GM21825 (cell line): ENCODE data around the gene BOK.

Source experiments
- ATAC-seq: cut with Tn5 transposase; IDR thresholded peaks from one replicate; pipeline ENCODE4 v1.9.1; 2021; ENCODE audit warnings: mild to moderate bottlenecking, moderate library complexity; ENCODE audit not compliant: unreplicated experiment

BOK gene

DNA sequence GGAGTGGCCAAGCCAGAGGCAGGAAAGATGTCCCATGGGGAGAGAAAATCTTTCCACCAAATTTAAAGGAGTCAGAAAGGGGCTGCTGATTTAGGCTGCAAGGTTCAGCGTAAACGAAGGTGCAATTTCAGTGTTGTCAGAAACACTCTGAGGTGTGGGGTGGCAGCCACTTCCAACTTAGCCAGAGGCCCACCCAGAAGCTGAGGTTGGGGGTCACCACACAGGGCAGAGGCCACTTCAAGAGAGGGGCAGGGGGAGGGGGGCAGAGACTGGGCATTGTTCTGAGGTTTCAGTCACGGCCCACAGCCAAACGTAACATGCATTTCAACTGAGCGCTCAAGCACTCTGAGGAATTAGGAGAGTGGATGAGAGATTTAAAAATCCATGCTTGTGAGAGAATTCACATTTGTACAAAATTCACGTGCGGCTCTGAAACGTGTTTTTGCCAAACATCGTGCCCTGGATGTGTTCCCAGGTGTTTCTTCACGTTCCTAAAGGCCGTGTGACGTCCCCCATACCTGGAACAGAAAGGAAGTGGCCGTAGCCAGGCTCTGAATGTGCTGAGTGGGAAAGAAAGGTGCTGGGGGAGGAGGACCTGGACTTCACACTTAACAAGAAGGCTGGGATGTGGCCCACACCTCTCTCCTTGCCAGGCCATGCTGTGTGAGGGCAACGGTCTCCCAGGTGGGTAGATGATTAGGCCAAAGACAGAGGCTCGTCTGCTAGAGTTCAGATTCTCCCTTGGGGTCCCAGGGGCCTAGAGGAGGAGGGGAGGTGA is 19.5 kb upstream of the BOK start:
- ATAC-seq = no peak

DNA sequence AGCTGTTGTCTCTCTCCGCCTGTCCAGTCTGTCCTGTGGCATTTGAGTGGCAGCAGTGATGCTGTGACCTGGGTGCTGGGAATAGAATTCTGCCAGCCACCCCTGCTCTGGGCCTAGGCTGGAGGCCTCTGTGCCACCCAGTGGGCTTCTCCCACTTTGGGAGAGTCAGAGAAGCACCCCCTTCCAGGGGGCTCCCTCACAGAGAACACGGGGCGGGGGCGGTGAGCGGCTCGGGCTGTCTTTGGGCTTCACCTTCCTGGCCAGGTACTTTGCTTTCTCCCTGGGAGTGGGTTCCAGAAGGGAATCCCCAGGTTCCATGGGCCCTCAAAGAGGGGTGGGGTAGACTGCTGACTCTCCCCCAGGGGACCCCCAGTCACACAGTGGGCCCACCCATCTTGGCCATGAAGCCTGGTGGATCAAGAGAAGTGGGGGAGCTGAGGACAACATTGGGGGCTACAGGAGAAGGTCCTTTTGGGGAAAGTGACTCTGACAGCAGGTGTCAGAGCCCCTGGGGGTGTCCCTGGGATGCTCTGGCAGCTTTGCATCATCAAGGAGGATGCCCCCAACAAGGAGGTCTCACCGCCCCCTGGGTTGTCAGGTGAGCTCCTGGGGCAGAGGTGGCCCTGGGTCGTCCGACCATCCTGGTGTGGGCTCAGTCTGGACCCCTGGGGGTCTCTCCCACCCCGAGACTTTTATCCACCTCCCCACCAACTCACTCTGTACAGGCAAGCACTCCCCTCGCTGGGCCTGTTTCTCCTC is 18.8 kb upstream of the BOK start:
- ATAC-seq = no peak

DNA sequence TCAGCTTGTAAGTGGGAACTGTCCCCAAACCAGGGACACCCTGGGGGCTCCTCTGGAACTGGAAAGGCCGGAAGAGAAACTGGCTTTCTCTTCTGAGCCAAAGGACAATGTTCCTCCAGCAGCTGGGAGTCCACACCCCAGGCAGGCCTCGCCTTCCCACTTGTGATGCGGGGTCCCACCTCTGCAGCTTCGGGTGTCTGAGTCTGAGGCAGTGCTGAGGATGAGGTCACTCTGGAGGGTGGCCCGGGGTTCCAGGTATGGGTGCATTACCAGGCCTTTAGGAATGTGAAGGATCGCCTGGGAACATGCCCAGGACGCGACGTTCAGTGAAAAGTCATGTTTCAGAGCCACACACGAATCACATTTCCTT is 18.2 kb upstream of the BOK start:
- no peak for ATAC-seq

DNA sequence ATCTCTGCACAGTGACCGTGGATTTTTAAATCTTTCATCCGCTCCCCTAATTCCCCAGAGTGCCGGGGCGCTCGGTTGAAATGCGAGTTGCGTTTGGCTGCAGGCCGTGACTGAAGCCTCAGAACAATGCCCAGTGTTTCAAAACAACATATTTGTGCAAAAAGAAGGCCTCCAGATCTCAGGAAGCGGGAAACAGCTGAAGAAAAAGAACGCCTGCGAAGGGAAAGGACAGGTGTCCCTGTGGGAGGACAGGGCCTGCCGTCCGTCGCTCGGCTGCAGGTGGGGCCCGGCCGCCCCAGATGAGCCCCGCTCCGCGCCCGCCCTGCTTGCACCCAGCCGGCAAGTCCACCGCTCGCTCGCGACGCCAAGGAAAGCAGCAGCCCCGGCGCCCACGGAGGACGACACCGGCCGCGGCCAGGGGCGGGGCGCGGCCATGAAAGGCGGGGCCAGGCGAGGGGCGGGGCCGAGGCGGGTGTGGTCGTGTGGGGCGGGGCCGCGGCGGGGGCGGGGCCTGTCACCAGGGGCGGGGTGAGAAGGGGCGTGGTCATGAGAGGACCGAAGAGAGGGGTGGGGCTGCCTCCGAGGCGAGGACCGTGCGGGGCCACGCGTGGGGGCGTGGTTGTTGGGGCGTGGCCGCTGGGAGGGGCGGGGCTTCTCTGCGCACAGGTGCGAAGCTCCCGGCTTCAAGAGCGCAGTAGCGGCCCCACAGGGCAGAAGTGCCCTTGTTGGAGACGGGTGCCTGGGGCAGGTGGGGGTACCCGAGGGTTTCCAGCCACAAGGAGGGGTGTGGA is 17.6 kb upstream of the BOK start:
- no peak for ATAC-seq

DNA sequence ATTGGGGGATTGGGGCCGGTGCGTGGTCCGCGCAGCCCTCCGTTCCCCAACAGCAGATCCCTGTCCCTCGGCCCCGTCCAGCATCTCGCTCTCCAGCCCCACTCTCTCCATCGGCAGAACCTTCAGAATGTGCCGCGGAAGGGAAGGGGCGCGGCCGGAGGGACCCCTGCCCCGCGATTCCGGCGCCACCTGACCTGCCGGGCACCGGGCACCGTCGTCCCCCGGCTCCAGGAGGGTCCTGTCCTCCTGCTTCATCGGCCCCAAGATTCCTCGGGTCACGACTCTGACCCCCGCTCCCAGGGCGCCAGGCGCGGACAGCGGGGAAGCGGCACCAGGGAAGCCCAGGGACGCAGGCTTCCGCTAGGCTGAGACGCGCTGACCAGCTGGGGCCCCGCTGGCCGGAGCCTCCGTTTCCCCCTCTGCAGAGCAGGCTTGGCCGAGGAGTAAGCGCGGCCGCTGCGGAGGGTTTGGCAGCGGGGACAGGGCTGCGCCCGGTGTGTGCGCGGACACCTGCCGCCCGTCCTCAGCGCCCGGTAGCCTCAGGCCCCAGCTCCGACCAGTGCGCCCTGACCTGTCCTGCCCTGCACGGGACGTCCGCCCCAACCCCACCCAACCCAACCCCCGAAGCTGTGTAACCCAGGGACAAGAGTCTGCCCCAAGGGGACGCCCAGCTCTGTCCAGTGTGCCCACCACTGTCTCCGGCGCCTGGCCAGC is 16.8 kb upstream of the BOK start:
- ATAC-seq = no peak

DNA sequence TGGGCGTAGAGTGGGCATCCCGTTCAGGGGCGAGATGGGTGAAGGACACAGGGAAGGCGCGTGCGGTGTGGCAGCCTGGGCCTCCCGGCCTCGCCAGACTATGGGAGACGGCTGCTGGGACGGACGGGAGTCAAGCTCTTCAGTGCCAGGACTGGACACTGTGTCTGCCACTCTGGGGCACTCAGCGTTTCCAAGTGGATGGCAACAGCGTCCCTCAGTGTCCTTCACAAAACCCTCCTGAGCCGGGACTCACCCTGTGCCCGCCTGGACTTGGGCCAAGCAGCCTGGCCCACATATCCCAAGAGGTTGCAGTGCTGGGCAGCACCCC is 16.3 kb upstream of the BOK start:
- ATAC-seq = no peak

DNA sequence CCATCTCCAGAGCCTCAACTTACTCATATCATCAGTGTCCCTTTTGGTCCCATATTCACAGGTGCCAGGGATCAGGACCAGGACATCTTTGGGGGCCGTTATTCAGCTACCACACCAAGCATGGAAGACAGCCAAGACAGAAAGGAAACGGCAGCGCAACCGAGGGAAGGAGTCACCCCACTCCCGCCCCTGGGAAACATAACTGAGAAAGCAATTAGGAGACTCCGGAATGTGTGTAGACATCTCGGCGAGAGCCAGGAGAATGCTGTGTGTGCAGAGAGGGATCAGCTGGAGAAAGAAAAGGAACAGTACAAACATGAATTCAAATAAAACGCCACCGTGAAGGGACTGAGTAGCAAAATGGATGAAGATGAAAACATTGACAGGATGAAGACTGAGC is 13.4 kb upstream of the BOK start:
- no peak for ATAC-seq

DNA sequence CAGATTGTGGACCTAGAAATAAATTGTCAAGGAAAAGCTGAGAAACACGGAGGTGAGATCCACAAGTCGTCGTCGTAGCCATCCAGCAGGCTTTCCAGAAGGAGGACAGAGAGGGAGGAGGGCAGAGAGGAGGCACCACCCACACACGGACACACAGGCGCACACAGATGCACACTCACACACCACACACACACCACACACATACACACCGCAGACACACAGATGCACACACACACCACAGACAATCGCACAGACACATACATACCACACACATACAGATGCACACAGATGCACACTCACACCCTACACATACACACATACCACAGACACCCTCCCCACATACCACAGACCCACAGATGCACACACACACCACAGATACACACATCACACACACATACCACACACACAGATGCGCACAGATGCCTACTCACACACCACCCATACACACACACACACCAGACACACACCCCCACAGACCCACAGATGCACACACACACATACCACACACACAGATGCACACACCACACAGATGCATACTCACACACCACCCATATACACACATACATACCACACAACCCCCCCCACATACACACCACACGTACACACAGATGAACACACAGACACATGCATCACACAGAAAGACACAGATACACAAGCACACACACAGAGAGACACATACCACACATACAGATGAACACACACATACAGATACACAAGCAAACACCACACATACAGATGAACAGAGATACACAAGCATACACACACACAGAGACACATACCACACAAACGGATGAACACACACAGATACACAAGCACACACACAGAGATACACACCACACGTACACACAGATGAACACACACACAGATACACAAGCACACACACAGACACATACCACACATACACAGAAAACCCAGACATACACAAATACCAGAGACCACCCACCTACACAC is 12.7 kb upstream of the BOK start:
- no peak for ATAC-seq

DNA sequence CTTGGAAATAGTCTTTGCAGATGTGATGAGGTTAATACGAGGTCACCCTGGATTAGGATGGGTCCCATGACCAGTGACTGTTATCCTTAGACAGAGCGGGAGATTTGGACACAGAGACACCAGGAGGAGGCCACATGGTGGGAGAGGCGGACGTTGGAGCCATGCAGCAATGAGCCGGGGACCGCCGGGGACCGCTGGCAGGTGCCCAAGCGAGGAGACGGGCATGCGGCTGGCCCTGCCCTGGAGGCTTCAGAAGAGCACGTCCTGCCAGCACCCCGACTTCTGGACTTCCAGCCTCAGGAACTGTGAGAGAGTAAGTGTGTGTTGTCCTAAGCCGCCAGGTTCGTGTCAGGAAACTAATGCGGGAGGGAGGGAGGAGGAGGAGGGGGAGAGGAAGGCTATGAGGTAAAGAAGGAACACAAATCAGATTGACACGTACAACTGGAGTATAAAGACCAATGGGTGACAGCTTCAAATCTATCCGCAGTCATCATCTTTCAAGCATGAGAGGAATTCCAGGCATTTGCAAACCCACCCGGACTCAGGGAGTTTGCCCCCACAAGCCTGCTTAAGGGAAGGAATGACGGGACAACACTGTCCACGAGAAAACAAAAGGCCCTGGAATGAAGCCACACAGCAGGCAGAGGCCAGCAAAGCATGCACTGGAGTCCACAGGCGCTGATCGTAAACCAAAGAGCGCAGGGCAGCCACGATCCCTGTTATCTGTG is 11.6 kb upstream of the BOK start:
- ATAC-seq = no peak

DNA sequence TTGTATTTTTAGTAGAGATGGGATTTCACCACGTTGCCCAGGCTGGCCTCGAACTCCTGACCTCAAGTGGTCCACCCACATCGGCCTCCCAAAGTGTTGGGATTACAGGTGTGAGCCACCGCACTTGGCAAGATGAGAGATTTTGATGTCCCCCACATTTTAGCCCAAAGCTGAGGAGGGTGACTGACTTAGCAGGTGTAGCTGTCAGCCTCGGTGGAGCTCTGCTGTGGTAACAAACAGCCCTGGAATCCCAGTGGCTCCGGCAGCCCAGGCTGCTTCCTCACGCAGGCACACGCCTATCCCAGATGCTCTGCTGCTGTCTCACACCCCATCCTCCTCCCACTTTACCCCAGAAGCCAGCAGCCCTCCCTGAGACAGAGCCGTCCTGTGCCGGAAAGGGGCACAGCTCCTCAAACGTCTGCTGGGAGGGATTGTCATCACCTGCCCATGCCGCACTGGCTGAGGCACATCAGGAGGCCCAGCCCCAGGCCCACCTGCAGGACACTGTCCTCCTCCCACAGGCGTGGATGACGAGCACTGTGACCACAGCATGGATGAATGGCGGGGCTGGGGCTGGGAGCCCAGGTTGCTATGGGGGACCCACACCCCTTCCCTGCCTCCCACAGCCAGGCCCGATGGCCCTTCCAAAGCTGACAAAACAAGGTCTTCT is 10.6 kb upstream of the BOK start:
- ATAC-seq = no peak

DNA sequence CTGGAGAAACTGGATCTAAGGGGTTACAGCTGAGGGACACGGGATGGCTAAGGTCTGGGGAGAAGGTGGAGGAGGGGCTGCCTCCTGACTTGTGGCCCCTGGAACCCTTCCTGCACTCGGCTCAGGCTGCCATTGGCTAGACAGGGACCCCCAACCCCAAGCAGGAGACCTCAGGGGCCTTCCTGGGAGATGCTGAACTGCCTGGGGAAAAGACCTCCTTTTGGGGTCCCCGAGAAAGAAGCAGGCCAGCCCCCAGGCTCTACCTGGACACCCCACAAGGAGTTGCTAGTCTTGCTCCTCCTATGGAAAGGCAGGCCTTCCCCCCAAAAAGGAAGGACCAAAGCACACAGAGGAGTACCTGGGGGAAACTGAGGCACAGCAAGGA is 10.1 kb upstream of the BOK start:
- no peak for ATAC-seq

DNA sequence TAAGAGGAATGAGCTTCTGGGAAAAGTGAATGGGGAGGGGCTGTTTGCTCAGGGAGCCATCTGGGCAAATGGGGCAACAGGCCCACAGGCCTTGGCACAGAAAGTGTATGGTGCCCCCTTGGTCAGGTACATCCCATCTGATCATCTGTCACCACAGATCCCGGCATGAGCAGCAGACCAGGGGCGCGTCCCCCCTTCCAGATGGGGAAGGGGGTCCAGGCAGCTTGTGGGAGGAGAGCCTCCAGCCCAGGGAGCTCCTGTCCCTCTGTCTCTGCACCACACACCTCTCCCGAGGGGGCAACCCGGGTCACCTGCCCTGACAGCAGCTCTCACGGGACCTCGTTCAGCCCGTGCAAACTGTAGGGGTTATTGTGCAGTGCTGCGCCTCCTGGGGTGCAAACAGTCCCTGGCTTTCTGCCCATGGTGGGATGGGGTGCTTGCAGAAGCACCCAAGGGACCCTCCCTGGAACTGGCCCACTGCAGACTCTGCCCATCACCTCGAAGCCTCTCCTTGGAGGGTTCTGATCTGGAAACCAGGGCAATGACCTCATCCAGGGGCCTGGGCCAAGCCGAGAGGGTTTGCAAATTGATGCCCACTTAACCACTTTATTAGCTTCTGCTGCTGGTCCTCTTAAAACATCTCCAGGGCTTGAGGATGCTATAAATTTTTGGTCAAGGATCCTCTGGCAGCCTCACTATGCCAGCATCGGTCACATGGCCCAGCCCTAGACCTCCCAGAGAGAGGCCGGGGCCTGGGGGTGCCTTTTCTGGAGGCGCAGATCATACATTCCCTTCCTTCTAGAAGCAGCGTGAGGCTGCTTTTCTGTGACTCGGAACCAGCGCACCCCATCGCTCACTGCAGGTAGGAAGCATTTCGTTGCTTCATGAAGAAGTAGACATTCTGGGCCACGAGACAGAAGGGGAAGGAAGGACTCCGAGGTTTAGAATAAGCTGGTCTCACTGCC is 7.6 kb upstream of the BOK start:
- ATAC-seq = no peak

DNA sequence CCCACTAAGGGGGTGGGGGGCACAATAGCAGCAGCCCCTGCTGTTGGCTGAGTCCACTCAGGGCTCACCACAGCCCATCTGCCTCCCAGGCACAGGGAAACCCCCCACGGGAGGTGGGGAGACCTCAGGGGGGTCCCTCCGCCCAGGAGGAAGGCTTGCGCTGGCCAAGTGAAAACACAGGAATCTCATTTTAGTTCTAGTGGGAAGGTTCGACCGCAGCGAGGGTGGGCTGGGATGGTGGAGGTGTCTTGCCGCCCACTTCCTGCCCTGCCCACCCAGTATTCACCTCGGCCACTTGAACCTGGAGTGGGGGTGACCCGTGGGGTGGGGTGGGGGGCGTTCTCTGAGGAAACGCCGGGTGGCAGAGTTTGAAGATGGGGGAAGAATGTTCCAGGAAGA is 6.9 kb upstream of the BOK start:
- ATAC-seq = no peak

DNA sequence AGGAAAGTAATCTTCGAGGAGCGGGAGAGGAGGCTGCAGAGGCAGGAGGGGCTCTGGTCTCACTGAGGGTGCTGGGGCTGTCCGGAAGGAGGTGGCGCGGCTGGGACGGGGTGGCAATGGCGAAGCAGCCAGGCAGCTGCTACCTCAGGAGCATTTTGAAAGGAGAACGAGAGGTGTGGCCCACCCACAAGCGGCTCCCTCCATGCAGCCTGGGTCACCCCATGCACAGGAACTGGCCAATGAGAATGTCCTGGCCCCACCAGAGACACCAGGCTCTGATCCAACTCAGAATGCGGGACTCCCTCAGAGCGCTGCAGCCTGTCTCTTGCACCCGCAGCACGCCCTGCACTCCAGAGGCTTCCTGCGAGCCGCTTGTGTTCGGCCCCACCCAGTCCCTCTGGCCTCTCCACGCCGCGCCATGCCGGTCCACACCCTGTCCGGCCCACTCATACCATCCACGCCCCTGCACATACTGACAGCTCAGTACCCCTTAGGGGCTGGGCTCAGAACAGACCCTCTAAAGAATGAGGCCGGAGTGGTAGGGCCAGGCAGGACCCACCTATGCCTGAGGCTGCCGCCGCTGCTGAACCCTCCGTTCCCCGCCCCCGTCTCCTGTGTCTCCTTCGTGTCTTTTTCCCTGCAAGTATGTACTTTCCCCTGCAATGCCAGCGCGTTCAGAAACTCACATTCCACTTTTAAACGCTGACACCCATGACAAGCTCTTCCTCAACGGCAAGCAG is 6.4 kb upstream of the BOK start:
- no peak for ATAC-seq

DNA sequence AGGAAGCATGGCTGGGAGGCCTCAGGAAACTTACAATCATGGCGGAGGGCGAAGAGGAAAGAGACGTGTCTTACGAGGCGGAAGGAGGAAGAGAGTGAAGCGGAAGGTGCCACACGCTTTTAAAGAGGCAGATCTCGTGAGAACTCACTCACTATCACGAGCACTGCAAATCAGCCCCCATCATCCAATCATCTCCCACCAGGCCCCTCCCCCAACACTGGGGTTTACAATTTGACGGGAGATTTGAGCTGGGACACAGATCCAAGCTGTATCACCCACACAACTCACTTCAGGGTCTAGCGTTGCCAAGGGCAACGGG is 5.1 kb upstream of the BOK start:
- ATAC-seq = no peak

DNA sequence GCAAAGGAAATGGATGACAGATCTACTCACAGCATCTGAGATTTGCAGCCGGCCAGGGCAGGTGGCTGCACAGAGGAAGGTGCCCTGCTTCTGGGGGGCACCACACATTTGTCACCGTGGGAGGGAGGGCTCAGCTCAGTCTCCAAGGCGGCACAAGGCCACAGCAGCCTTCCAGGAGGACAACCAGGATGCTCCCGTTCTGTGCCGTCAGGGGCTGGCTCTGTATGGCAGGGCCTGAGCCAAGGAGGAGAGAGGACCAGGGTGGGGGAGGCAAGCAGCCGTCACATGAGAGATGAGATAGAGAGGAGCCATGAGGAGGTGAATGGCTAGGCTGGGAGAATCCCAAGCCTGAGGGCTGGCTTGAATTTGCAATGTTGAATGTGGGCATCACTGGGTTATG is 4.6 kb upstream of the BOK start:
- no peak for ATAC-seq

DNA sequence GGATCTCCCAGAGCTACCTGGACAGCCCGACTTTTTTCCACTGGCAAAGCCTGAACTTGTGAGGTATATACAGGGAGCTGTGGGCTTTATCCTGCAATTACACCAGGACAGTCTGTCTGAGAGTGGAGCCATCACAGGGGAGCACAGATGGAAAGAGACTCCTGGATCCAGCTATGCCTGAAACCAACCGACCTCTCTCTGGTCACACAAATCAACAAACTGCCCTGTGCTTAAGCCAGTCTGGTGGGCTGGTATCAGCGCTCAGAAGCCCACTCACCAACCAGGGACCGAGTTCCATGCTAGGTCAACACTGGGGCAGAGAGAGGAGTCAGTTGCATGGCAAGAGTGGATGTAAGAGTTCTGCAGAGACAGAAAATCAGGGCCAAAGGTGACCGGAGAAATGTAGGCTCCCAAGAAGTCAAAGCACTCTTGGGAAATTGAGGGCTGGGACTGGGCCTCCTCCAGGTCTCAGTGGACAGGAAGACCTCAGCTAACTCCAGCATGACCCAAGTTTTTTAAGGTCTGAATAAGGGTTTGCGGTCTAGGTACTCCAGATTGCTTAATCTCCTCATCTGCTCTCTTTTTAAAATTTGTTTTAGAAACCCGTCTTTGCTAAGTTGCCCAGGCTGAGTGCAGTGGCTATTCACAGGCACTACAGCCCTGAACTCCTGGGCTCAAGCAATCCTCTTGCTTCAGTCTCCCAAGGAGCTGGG is 3.8 kb upstream of the BOK start:
- ATAC-seq = no peak
